SK-N-SH treated with all-trans-retinoic acid at 6 μM for 48 hours (cell line): ENCODE measurements around the gene UNC80.

Source experiments
- ARNTL ChIP-seq: fragments of 450-650 bp; formaldehyde crosslinking; IDR thresholded peaks from 2 replicates; pipeline ENCODE4 v1.5.0; 2020; ENCODE audit warnings: low read depth, mild to moderate bottlenecking, moderate library complexity, borderline replicate concordance
- BACH2 ChIP-seq: fragments of 250-450 bp; sonication (Bioruptor Pico); IDR thresholded peaks from 2 replicates; pipeline ENCODE4 v1.9.0; 2021; ENCODE audit warnings: mild to moderate bottlenecking, borderline replicate concordance
- CREB5 ChIP-seq: fragments of 250-450 bp; sonication (Bioruptor Pico); IDR thresholded peaks from 2 replicates; pipeline ENCODE4 v1.5.1; 2020; ENCODE audit warnings: low read depth, mild to moderate bottlenecking, moderate library complexity
- OSR1 ChIP-seq: fragments of 250-450 bp; sonication (Bioruptor Pico); IDR thresholded peaks from 2 replicates; pipeline ENCODE4 v1.8.0; 2022; ENCODE audit warnings: moderate library complexity, mild to moderate bottlenecking, inconsistent platforms
- PATZ1 ChIP-seq: fragments of 250-450 bp; sonication (Bioruptor Pico); IDR thresholded peaks from 2 replicates; pipeline ENCODE4 v1.8.0; 2020; ENCODE audit warnings: mild to moderate bottlenecking, moderate library complexity, borderline replicate concordance
- POU6F1 ChIP-seq: fragments of 250-450 bp; sonication (Bioruptor Pico); IDR thresholded peaks from 2 replicates; pipeline ENCODE4 v1.8.0; 2021; ENCODE audit warnings: low read depth, mild to moderate bottlenecking, moderate library complexity, borderline replicate concordance
- RARB ChIP-seq: fragments of 250-450 bp; sonication (Bioruptor Pico); IDR thresholded peaks from 2 replicates; pipeline ENCODE4 v1.8.0; 2021; ENCODE audit warnings: mild to moderate bottlenecking, moderate library complexity
- TCF4 ChIP-seq: fragments of 250-450 bp; sonication (Bioruptor Pico); IDR thresholded peaks from 2 replicates; pipeline ENCODE4 v1.8.0; 2021; ENCODE audit warnings: mild to moderate bottlenecking, moderate library complexity, borderline replicate concordance
- TOX ChIP-seq: fragments of 250-450 bp; sonication (Bioruptor Pico); IDR thresholded peaks from 2 replicates; pipeline ENCODE4 v1.8.0; 2021; ENCODE audit warnings: mild to moderate bottlenecking, moderate library complexity, borderline replicate concordance
- TSHZ2 ChIP-seq: fragments of 250-450 bp; sonication (Bioruptor Pico); IDR thresholded peaks from 2 replicates; pipeline ENCODE4 v1.5.0; 2020; ENCODE audit warnings: mild to moderate bottlenecking, moderate library complexity
- ZFP3 ChIP-seq: fragments of 250-450 bp; sonication (Bioruptor Pico); IDR thresholded peaks from 2 replicates; pipeline ENCODE4 v1.5.0; 2020; ENCODE audit warnings: mild to moderate bottlenecking, moderate library complexity
- ZNF565 ChIP-seq: fragments of 450-650 bp; formaldehyde crosslinking; conservative IDR thresholded peaks from 2 replicates; pipeline ENCODE4 v1.5.0; 2020; ENCODE audit warnings: low read depth, mild to moderate bottlenecking, moderate library complexity
- ZNF8 ChIP-seq: fragments of 450-650 bp; formaldehyde crosslinking; IDR thresholded peaks from 2 replicates; pipeline ENCODE4 v1.5.0; 2020; ENCODE audit warnings: mild to moderate bottlenecking, moderate library complexity

- TF ChIP-seq TCF4 (CRISPR knock-in tag) (no peak), BACH2 (CRISPR knock-in tag) (no peak), CREB5 (CRISPR knock-in tag) (no peak), PATZ1 (CRISPR knock-in tag) (no peak), TSHZ2 (CRISPR knock-in tag) (no peak), RARB (CRISPR knock-in tag) (no peak), POU6F1 (CRISPR knock-in tag) (no peak), ZNF565 (CRISPR knock-in tag) (no peak), OSR1 (CRISPR knock-in tag) (no peak), ARNTL (CRISPR knock-in tag) (no peak), ZNF8 (CRISPR knock-in tag) (no peak), ZFP3 (CRISPR knock-in tag) (no peak), TOX (CRISPR knock-in tag) (no peak)
Measured at GRCh38 chr2:209768557-209768956, 3.1 kb upstream of the UNC80 start.
